ENCODE data around the gene PLCXD3. TPM values are rescaled to one million over a fixed set of nuclear protein-coding genes. Genes with fewer than 3 reads are reported as not detected.

The PLCXD3 gene
- total RNA-seq, 1 experiment from 2014 or later: 0.10 TPM

DNA sequence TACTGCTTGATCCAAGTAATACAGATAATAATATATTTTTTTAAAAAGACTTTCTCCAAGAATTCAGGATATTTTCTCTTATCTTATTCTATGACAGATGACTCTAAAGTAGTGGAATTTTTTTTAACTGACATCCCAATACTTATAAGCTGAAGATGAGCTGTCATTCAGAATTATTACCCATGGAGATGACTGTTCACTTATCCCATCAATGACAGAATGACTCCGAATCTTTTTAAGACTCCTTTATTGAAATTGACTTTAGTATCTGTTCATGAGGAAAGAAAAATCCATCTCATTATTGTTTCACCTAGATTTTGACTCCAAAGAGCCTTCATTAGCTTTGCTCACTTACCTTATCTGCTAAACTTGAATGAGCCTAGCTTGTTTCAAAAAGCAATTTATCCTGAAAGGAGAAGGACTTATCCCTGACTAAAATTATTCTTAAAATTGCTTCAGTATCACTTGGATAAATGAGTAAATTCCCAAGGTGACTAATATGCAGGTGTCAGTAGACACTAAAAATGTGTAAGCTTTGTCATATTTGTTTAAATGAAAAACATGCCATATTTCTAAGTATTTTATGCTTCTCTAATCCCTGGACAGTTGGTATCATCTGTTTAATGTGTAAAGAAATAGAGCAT lies 146.9 kb downstream of the PLCXD3 start:
- no peaks in the 10 kb centered on the region for H3K4me1 ChIP-seq (ENCODE audit: control insufficient read depth, insufficient read depth, low read length)
- BruUV-seq (replicated peaks): no TSS peak
- no peaks in the 10 kb centered on the region for H3K9me3 ChIP-seq (ENCODE audit: control insufficient read depth, insufficient read depth, low read depth, low read length)
- in situ Hi-C loops (cut with HindIII; ENCODE audit: low pct_unique_long_range_greater_than_20kb, low sequenced_read_pairs) (no loop called here), intact Hi-C loops (cut with micrococcal nuclease; ENCODE audit: unreplicated experiment) (no loop called here)
- ChIA-PET CTCF (no interaction called here), POLR2A (no interaction called here)
- ATAC-seq (no peak), DNase-seq (ENCODE audit: low read depth, low spot score) (no peak)
- H3K36me3 ChIP-seq (ENCODE audit: control insufficient read depth, insufficient read depth, low read length): no peaks in the 10 kb centered on the region
- H3K27me3 ChIP-seq (ENCODE audit: control insufficient read depth, insufficient read depth, low read length): no peaks in the 10 kb centered on the region
- no peak overlapping the region for H3K27ac ChIP-seq (ENCODE audit: low read length)
- no peak overlapping the region for H3K4me3 ChIP-seq (ENCODE audit: low read depth in 2 of 2, low read length in 2 of 2)
- TF ChIP-seq SIN3A (IDR thresholded peaks at IDR 0.05; ENCODE audit: borderline replicate concordance, insufficient read depth, low read depth, low read length): no peak
- TF ChIP-seq POLR2AphosphoS5 (IDR thresholded peaks at IDR 0.05; ENCODE audit: low read depth, low read length): no peak
- TF ChIP-seq, protein P1, sequence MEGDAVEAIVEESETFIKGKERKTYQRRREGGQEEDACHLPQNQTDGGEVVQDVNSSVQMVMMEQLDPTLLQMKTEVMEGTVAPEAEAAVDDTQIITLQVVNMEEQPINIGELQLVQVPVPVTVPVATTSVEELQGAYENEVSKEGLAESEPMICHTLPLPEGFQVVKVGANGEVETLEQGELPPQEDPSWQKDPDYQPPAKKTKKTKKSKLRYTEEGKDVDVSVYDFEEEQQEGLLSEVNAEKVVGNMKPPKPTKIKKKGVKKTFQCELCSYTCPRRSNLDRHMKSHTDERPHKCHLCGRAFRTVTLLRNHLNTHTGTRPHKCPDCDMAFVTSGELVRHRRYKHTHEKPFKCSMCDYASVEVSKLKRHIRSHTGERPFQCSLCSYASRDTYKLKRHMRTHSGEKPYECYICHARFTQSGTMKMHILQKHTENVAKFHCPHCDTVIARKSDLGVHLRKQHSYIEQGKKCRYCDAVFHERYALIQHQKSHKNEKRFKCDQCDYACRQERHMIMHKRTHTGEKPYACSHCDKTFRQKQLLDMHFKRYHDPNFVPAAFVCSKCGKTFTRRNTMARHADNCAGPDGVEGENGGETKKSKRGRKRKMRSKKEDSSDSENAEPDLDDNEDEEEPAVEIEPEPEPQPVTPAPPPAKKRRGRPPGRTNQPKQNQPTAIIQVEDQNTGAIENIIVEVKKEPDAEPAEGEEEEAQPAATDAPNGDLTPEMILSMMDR (IDR thresholded peaks at IDR 0.05): no peak
- no peak for TF ChIP-seq TCF7L2 (IDR thresholded peaks at IDR 0.05; ENCODE audit: low read depth, low read length)

DNA sequence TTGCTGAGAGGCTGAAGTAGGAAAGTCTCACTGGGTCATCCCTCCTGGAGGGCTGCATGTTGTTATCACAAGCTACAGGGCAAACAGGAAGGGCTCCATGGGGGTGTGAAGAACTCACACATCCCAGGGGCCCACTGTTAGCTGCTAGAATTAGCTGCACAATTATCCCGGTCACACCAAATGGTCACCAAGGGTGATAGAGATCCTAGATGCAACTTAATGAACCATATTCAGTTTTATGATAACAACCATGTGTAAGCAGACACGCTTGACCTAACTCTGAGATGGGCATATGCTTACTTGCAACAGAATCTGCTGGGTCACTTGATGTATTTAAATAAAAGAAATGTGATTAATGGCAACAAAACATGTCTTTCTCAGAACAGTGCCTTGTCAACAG lies 153.6 kb downstream of the PLCXD3 start:
- no peak for DNase-seq (ENCODE audit: low read depth, low spot score)
- no peaks in the 10 kb centered on the region for H3K36me3 ChIP-seq (ENCODE audit: control insufficient read depth, insufficient read depth, low read length)
- ChIA-PET CTCF (no interaction called here), POLR2A (no interaction called here)
- intact Hi-C loops (cut with micrococcal nuclease; ENCODE audit: unreplicated experiment) (no loop called here), in situ Hi-C loops (cut with HindIII; ENCODE audit: low pct_unique_long_range_greater_than_20kb, low sequenced_read_pairs) (no loop called here)
- no peak overlapping the region for H3K4me3 ChIP-seq (ENCODE audit: low read depth in 2 of 2, low read length in 2 of 2)
- no peaks in the 10 kb centered on the region for H3K4me1 ChIP-seq (ENCODE audit: control insufficient read depth, insufficient read depth, low read length)
- no TSS peak for BruUV-seq (replicated peaks)
- ATAC-seq: no peak
- TF ChIP-seq, protein P2, sequence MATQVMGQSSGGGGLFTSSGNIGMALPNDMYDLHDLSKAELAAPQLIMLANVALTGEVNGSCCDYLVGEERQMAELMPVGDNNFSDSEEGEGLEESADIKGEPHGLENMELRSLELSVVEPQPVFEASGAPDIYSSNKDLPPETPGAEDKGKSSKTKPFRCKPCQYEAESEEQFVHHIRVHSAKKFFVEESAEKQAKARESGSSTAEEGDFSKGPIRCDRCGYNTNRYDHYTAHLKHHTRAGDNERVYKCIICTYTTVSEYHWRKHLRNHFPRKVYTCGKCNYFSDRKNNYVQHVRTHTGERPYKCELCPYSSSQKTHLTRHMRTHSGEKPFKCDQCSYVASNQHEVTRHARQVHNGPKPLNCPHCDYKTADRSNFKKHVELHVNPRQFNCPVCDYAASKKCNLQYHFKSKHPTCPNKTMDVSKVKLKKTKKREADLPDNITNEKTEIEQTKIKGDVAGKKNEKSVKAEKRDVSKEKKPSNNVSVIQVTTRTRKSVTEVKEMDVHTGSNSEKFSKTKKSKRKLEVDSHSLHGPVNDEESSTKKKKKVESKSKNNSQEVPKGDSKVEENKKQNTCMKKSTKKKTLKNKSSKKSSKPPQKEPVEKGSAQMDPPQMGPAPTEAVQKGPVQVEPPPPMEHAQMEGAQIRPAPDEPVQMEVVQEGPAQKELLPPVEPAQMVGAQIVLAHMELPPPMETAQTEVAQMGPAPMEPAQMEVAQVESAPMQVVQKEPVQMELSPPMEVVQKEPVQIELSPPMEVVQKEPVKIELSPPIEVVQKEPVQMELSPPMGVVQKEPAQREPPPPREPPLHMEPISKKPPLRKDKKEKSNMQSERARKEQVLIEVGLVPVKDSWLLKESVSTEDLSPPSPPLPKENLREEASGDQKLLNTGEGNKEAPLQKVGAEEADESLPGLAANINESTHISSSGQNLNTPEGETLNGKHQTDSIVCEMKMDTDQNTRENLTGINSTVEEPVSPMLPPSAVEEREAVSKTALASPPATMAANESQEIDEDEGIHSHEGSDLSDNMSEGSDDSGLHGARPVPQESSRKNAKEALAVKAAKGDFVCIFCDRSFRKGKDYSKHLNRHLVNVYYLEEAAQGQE (IDR thresholded peaks at IDR 0.05; ENCODE audit: insufficient read depth in 1 of 2, low read depth in 2 of 2, low read length in 1 of 2): no peak
- TF ChIP-seq, protein P1 (IDR thresholded peaks at IDR 0.05): no peak
- TF ChIP-seq SIN3A (IDR thresholded peaks at IDR 0.05; ENCODE audit: borderline replicate concordance, insufficient read depth, low read depth, low read length): no peak
- no peak for TF ChIP-seq POLR2AphosphoS5 (IDR thresholded peaks at IDR 0.05; ENCODE audit: low read depth, low read length)
- no peak for TF ChIP-seq TCF7L2 (IDR thresholded peaks at IDR 0.05; ENCODE audit: low read depth, low read length)
- H3K27me3 ChIP-seq (ENCODE audit: control insufficient read depth, insufficient read depth, low read length): no peaks in the 10 kb centered on the region
- H3K27ac ChIP-seq (ENCODE audit: low read length): no peak overlapping the region
- H3K9me3 ChIP-seq (ENCODE audit: control insufficient read depth, insufficient read depth, low read depth, low read length): no peaks in the 10 kb centered on the region

Measured in Panc1 (cell line).